Measurements from ENCODE around the gene TRABD2B. TPM values are rescaled to one million over a fixed set of nuclear protein-coding genes. Genes with fewer than 3 reads are reported as not detected.

TRABD2B gene
- total and polyA plus RNA-seq, 2 experiments from 2014 or later: 1.6 to 2.0 TPM

DNA sequence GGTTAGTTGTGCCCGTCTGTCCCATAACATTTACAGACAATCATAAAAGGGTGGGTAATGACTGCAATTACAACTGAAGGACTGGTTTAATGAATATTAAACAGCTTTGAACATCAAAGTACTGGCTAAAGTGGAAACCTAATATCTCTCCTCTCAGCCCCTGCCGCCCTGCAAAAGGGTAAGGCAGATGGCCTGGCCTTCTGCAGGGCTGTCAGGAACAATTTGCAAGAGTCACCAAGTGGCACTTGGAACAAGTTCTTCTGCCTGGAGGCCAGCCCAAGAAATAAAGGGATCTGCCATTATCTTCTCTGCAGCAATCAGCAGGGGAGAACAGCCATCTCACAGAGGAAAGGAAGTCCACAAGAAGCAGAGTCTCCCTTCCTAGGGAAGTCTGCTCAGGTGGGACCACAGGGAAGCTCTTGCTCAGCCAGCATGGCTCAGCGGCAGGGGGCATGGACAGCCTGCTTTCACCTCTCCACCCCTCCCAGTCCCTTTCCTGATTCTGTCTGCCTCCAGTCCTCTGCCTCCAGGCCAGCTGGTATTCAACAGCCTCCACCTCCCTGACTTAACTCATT is 96.1 kb downstream of the TRABD2B start:
- H3K27me3 Mint-ChIP-seq (ENCODE audit: insufficient read depth, low read depth, poor library complexity): peaks cover 2% of the 10 kb centered on the region
- Histone ChIP-seq H3K4me3 (no peak overlapping the region), H3K4me1 (ENCODE audit: insufficient read depth) (peaks cover 30% of the 10 kb centered on the region), H4K20me1 (replicated peaks; ENCODE audit: insufficient read depth) (no peaks in the 10 kb centered on the region; the same call in 1 of the 2 replicates), H3K79me2 (replicated peaks; ENCODE audit: insufficient read depth) (no peaks in the 10 kb centered on the region), H3K9me2 (ENCODE audit: insufficient read depth) (peaks cover 11% of the 10 kb centered on the region), H3K27me3 (ENCODE audit: insufficient read depth) (no peaks in the 10 kb centered on the region), H3F3A (replicated peaks; ENCODE audit: low read depth) (no peaks in the 10 kb centered on the region), H3K36me3 (ENCODE audit: insufficient read depth) (no peaks in the 10 kb centered on the region), H3K27ac (ENCODE audit: low read depth) (no peak overlapping the region), H2AFZ (no peak overlapping the region), H3K4me2 (no peak overlapping the region)
- no peak for ATAC-seq
- DNase-seq (ENCODE audit: low spot score): no peak
- peaks cover 57% of the 10 kb centered on the region for H3K4me1 Mint-ChIP-seq
- no peaks in the 10 kb centered on the region for H3K36me3 Mint-ChIP-seq (ENCODE audit: low read depth)
- H3K4me3 Mint-ChIP-seq: no peak overlapping the region
- no peak for TF ChIP-seq REST (IDR thresholded peaks at IDR 0.05; ENCODE audit: unreplicated experiment)
- TF ChIP-seq ETS1 (IDR thresholded peaks at IDR 0.05): no peak
- TF ChIP-seq CREB1 (CRISPR knock-in tag; IDR thresholded peaks at IDR 0.05; ENCODE audit: low read depth): no peak
- TF ChIP-seq, protein P1, sequence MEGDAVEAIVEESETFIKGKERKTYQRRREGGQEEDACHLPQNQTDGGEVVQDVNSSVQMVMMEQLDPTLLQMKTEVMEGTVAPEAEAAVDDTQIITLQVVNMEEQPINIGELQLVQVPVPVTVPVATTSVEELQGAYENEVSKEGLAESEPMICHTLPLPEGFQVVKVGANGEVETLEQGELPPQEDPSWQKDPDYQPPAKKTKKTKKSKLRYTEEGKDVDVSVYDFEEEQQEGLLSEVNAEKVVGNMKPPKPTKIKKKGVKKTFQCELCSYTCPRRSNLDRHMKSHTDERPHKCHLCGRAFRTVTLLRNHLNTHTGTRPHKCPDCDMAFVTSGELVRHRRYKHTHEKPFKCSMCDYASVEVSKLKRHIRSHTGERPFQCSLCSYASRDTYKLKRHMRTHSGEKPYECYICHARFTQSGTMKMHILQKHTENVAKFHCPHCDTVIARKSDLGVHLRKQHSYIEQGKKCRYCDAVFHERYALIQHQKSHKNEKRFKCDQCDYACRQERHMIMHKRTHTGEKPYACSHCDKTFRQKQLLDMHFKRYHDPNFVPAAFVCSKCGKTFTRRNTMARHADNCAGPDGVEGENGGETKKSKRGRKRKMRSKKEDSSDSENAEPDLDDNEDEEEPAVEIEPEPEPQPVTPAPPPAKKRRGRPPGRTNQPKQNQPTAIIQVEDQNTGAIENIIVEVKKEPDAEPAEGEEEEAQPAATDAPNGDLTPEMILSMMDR (conservative IDR thresholded peaks at IDR 0.05; ENCODE audit: low read depth in 2 of 2): no peak
- TF ChIP-seq STAT1 (IDR thresholded peaks at IDR 0.05; ENCODE audit: unreplicated experiment): no peak
- TF ChIP-seq, protein P2, sequence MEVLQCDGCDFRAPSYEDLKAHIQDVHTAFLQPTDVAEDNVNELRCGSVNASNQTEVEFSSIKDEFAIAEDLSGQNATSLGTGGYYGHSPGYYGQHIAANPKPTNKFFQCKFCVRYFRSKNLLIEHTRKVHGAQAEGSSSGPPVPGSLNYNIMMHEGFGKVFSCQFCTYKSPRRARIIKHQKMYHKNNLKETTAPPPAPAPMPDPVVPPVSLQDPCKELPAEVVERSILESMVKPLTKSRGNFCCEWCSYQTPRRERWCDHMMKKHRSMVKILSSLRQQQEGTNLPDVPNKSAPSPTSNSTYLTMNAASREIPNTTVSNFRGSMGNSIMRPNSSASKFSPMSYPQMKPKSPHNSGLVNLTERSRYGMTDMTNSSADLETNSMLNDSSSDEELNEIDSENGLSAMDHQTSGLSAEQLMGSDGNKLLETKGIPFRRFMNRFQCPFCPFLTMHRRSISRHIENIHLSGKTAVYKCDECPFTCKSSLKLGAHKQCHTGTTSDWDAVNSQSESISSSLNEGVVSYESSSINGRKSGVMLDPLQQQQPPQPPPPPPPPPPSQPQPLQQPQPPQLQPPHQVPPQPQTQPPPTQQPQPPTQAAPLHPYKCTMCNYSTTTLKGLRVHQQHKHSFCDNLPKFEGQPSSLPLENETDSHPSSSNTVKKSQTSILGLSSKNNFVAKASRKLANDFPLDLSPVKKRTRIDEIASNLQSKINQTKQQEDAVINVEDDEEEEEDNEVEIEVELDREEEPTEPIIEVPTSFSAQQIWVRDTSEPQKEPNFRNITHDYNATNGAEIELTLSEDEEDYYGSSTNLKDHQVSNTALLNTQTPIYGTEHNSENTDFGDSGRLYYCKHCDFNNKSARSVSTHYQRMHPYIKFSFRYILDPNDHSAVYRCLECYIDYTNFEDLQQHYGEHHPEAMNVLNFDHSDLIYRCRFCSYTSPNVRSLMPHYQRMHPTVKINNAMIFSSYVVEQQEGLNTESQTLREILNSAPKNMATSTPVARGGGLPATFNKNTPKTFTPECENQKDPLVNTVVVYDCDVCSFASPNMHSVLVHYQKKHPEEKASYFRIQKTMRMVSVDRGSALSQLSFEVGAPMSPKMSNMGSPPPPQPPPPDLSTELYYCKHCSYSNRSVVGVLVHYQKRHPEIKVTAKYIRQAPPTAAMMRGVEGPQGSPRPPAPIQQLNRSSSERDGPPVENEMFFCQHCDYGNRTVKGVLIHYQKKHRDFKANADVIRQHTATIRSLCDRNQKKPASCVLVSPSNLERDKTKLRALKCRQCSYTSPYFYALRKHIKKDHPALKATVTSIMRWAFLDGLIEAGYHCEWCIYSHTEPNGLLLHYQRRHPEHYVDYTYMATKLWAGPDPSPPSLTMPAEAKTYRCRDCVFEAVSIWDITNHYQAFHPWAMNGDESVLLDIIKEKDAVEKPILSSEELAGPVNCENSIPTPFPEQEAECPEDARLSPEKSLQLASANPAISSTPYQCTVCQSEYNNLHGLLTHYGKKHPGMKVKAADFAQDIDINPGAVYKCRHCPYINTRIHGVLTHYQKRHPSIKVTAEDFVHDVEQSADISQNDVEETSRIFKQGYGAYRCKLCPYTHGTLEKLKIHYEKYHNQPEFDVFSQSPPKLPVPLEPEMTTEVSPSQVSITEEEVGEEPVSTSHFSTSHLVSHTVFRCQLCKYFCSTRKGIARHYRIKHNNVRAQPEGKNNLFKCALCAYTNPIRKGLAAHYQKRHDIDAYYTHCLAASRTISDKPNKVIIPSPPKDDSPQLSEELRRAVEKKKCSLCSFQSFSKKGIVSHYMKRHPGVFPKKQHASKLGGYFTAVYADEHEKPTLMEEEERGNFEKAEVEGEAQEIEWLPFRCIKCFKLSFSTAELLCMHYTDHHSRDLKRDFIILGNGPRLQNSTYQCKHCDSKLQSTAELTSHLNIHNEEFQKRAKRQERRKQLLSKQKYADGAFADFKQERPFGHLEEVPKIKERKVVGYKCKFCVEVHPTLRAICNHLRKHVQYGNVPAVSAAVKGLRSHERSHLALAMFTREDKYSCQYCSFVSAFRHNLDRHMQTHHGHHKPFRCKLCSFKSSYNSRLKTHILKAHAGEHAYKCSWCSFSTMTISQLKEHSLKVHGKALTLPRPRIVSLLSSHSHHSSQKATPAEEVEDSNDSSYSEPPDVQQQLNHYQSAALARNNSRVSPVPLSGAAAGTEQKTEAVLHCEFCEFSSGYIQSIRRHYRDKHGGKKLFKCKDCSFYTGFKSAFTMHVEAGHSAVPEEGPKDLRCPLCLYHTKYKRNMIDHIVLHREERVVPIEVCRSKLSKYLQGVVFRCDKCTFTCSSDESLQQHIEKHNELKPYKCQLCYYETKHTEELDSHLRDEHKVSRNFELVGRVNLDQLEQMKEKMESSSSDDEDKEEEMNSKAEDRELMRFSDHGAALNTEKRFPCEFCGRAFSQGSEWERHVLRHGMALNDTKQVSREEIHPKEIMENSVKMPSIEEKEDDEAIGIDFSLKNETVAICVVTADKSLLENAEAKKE (CRISPR knock-in tag; IDR thresholded peaks at IDR 0.05): no peak
- no peak for TF ChIP-seq EZH2 (IDR thresholded peaks at IDR 0.05; ENCODE audit: low read depth, unreplicated experiment)
- TF ChIP-seq ZNF331 (CRISPR knock-in tag; IDR thresholded peaks at IDR 0.05; ENCODE audit: low read depth): no peak
- no peak for TF ChIP-seq POLR2AphosphoS5 (IDR thresholded peaks at IDR 0.05; ENCODE audit: low read depth)
- TF ChIP-seq JUNB (IDR thresholded peaks at IDR 0.05; ENCODE audit: unreplicated experiment): no peak
- TF ChIP-seq ZNF114 (CRISPR knock-in tag; IDR thresholded peaks at IDR 0.05): no peak
- H3K27ac Mint-ChIP-seq: no peak overlapping the region
- H3K9me3 Mint-ChIP-seq: no peaks in the 10 kb centered on the region
